Measurements from ENCODE around the gene CYP2D6.

GRCh38 chr22:42076764-42077485 is 53.7 kb downstream of the CYP2D6 start:
- no peak for TF ChIP-seq ASH2L (IDR thresholded peaks at IDR 0.05; ENCODE audit: low read length)
- TF ChIP-seq CTCF (IDR thresholded peaks at IDR 0.05; ENCODE audit: control extremely low read depth in 1 of 3, insufficient read depth in 1 of 3, low read depth in 1 of 3, low read length in 3 of 3): no peak
- TF ChIP-seq POLR2AphosphoS5 (IDR thresholded peaks at IDR 0.05; ENCODE audit: low read depth, low read length): no peak
- TF ChIP-seq EZH2 (IDR thresholded peaks at IDR 0.05; ENCODE audit: low read depth, low read length, severe bottlenecking): no peak
- no peak for TF ChIP-seq HDAC2 (IDR thresholded peaks at IDR 0.05; ENCODE audit: borderline replicate concordance in 1 of 2, low read depth in 2 of 2, low read length in 2 of 2)
- TF ChIP-seq POLR2A (IDR thresholded peaks at IDR 0.05; ENCODE audit: control extremely low read depth in 1 of 2, low read depth in 2 of 2, low read length in 2 of 2): no peak
- TF ChIP-seq POU5F1 (IDR thresholded peaks at IDR 0.05; ENCODE audit: low read depth, low read length): no peak
- no peak for TF ChIP-seq CHD2 (IDR thresholded peaks at IDR 0.05; ENCODE audit: low read length)

Data from H1 (cell line).